HEK293 (cell line): ENCODE measurements around the gene NFKBIB.
"Not testable (repeated sequence)": the region's sequence is repeated elsewhere in the genome, so short reads cannot be mapped to it uniquely, and the experiment has no call there.

Experiments used
- CTCF ChIA-PET: fragments of 350-600 bp; formaldehyde crosslinking; extraction: SDS; loops from one replicate; lab custom pipeline; 2021; ENCODE audit warnings: antibody characterized with exemption; lab: Yijun Ruan, JAX
- POLR2A ChIA-PET: fragments of 300-600 bp; formaldehyde crosslinking; extraction: SDS; loops from one replicate; lab custom pipeline; 2020; ENCODE audit warnings: antibody characterized with exemption, inconsistent platforms; lab: Yijun Ruan, JAX
- H3K27ac ChIP-seq: fragments of 200-500 bp; sonication (Bioruptor generic); 2 replicates; pipeline ENCODE4 v1.5.1; 2014; ENCODE audit warnings: low read depth, low read length, control low read depth, inconsistent platforms; ENCODE audit errors: extremely low read depth
- H3K36me3 ChIP-seq, 2 experiments: fragments of 200-500 bp in 1 of 2; sonication (Bioruptor generic) in 1 of 2; 1 replicate in 1 of 2; 2 replicates in 1 of 2; pipeline ENCODE4 v1.5.1; 2014 to 2017; ENCODE audit warnings: inconsistent platforms in 2 of 2, low read length in 2 of 2; ENCODE audit not compliant: control insufficient read depth in 2 of 2, insufficient read depth in 1 of 2
- H3K4me1 ChIP-seq: fragments of 200-500 bp; sonication (Bioruptor generic); 2 replicates; pipeline ENCODE4 v1.5.1; 2014; ENCODE audit warnings: mild to moderate bottlenecking, low read length, inconsistent platforms; ENCODE audit not compliant: control insufficient read depth, insufficient read depth
- H3K4me3 ChIP-seq: 2 replicates; pipeline ENCODE4 v1.5.1; 2011; ENCODE audit warnings: low read depth, mild to moderate bottlenecking, control low read depth, low read length, moderate library complexity
- H3K9me3 ChIP-seq: fragments of 200-500 bp; sonication (Bioruptor generic); 2 replicates; pipeline ENCODE4 v1.5.1; 2014; ENCODE audit warnings: low read depth, low read length, inconsistent platforms; ENCODE audit not compliant: control insufficient read depth, insufficient read depth
- KLF10 ChIP-seq: fragments of 450-650 bp; IDR thresholded peaks from 2 replicates; pipeline ENCODE4 v1.5.1; 2018; ENCODE audit warnings: missing biosample characterization, mild to moderate bottlenecking, missing genetic modification characterization
- TRIM28 ChIP-seq: IDR thresholded peaks from 2 replicates; pipeline ENCODE4 v1.6.1; 2011; ENCODE audit warnings: low read length, control low read depth, borderline replicate concordance
- YY1 ChIP-seq: fragments of 450-650 bp; formaldehyde crosslinking; IDR thresholded peaks from 2 replicates; pipeline ENCODE4 v1.5.1; 2018; ENCODE audit warnings: missing biosample characterization, missing genetic modification characterization
- ZBTB8A ChIP-seq: fragments of 450-650 bp; formaldehyde crosslinking; IDR thresholded peaks from 2 replicates; pipeline ENCODE4 v1.5.1; 2016; ENCODE audit warnings: missing biosample characterization, missing genetic modification characterization
- ZNF10 ChIP-seq: fragments of 450-650 bp; formaldehyde crosslinking; IDR thresholded peaks from 2 replicates; pipeline ENCODE4 v1.5.1; 2017; ENCODE audit warnings: missing biosample characterization, missing genetic modification characterization
- ZNF169 ChIP-seq: fragments of 450-650 bp; formaldehyde crosslinking; IDR thresholded peaks from 2 replicates; pipeline ENCODE4 v1.5.1; 2016; ENCODE audit warnings: missing biosample characterization, missing genetic modification characterization
- ZNF529 ChIP-seq: fragments of 450-650 bp; formaldehyde crosslinking; IDR thresholded peaks from 2 replicates; pipeline ENCODE4 v1.5.1; 2017; ENCODE audit warnings: missing genetic modification characterization, missing biosample characterization; ENCODE audit not compliant: insufficient replicate concordance
- TF ChIP-seq, protein P1 (sequence below): fragments of 450-650 bp; formaldehyde crosslinking; IDR thresholded peaks from 2 replicates; pipeline ENCODE4 v1.5.1; 2016; ENCODE audit warnings: missing biosample characterization, missing genetic modification characterization
- TF ChIP-seq, protein P2 (sequence below): fragments of 450-650 bp; formaldehyde crosslinking; IDR thresholded peaks from 2 replicates; pipeline ENCODE4 v1.5.1; 2016; ENCODE audit warnings: missing biosample characterization, missing genetic modification characterization
- TF ChIP-seq, protein P3 (sequence below): fragments of 450-650 bp; formaldehyde crosslinking; IDR thresholded peaks from 2 replicates; pipeline ENCODE4 v1.5.1; 2016; ENCODE audit warnings: missing biosample characterization, missing genetic modification characterization
- TF ChIP-seq, protein P4 (sequence below): fragments of 450-650 bp; formaldehyde crosslinking; IDR thresholded peaks from 2 replicates; pipeline ENCODE4 v1.5.1; 2016; ENCODE audit warnings: missing biosample characterization, missing genetic modification characterization

The NFKBIB gene

DNA sequence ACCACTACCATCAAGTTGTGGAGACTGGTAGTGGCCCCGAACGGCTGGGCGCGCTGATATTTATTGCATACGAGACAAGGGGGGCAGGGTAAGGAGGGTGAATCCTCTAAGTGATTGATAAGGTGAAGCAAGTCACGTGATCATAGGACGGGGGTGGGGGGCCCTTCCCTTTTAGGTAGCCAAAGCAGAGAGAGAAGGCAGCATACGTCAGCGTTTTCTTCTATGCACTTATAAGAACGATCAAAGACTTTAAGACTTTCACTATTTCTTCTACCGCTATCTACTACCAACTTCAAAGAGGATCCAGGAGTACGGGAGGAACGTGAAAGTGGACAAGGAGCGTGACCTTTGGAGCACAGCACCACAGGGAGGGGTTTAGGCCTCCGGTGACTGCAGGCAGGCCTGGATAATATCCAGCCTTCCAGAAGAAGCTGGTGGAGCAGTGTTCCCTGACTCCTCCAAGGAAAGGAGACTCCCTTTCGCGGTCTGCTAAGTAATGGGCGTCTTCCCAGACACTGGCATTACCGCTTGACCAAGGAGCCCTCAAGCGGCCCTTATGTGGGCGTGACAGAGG lies 40.1 kb upstream of the NFKBIB start:
- not testable (repeated sequence) for H3K4me3 ChIP-seq, H3K9me3 ChIP-seq, H3K27ac ChIP-seq, H3K36me3 ChIP-seq
- CTCF ChIA-PET, result interaction anchor here (0.6 to 2.4 kb wide), 5 partner anchors 11 to 71 kb away, joined by 3 to 9 read pairs (median 3); partner anchors contain the start of genes MRPS12 and SARS2
- POLR2A ChIA-PET, result interaction anchor here (1.5 kb wide), 1 partner anchor 11 kb away, joined by 5 read pairs; no protein-coding TSS in a partner anchor
- H3K4me1 ChIP-seq, result peaks cover 16% of the 10 kb centered on the region
- TF ChIP-seq ZBTB8A (tag by site-specific recombination), result peak; percentile 68
- TF ChIP-seq, all 188 proteins: peak for 1; not testable (repeated sequence) for 187

DNA sequence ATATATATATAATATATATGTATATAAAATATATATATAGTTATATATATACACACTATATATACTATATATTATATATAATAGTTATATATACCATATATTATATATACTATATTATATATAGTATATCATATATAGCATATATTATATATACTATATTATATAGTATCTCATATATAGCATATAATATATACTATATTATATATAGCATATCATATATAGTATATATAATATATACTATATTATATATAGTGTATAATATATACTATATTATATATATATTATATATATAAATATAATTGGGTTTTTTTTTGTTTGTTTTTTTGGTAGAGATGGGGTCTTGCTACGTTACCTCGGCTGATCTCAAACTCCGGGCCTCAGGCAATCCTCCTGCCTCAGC lies 38.4 kb upstream of the NFKBIB start:
- POLR2A ChIA-PET, result interaction anchor here (1.0 to 2.9 kb wide), 4 partner anchors 12 to 38 kb away, joined by 3 to 35 read pairs (median 4); partner anchors contain the start of genes NFKBIB and SIRT2
- TF ChIP-seq, protein P1, sequence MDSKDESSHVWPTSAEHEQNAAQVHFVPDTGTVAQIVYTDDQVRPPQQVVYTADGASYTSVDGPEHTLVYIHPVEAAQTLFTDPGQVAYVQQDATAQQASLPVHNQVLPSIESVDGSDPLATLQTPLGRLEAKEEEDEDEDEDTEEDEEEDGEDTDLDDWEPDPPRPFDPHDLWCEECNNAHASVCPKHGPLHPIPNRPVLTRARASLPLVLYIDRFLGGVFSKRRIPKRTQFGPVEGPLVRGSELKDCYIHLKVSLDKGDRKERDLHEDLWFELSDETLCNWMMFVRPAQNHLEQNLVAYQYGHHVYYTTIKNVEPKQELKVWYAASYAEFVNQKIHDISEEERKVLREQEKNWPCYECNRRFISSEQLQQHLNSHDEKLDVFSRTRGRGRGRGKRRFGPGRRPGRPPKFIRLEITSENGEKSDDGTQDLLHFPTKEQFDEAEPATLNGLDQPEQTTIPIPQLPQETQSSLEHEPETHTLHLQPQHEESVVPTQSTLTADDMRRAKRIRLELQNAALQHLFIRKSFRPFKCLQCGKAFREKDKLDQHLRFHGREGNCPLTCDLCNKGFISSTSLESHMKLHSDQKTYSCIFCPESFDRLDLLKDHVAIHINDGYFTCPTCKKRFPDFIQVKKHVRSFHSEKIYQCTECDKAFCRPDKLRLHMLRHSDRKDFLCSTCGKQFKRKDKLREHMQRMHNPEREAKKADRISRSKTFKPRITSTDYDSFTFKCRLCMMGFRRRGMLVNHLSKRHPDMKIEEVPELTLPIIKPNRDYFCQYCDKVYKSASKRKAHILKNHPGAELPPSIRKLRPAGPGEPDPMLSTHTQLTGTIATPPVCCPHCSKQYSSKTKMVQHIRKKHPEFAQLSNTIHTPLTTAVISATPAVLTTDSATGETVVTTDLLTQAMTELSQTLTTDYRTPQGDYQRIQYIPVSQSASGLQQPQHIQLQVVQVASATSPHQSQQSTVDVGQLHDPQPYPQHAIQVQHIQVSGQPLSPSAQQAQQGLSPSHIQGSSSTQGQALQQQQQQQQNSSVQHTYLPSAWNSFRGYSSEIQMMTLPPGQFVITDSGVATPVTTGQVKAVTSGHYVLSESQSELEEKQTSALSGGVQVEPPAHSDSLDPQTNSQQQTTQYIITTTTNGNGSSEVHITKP (tag by site-specific recombination), result no peak
- TF ChIP-seq ZNF529 (tag by site-specific recombination) (no peak), ZNF10 (tag by site-specific recombination) (no peak), TRIM28 (no peak), KLF10 (tag by site-specific recombination) (no peak), YY1 (no peak), ZNF169 (no peak)
- TF ChIP-seq, protein P2, sequence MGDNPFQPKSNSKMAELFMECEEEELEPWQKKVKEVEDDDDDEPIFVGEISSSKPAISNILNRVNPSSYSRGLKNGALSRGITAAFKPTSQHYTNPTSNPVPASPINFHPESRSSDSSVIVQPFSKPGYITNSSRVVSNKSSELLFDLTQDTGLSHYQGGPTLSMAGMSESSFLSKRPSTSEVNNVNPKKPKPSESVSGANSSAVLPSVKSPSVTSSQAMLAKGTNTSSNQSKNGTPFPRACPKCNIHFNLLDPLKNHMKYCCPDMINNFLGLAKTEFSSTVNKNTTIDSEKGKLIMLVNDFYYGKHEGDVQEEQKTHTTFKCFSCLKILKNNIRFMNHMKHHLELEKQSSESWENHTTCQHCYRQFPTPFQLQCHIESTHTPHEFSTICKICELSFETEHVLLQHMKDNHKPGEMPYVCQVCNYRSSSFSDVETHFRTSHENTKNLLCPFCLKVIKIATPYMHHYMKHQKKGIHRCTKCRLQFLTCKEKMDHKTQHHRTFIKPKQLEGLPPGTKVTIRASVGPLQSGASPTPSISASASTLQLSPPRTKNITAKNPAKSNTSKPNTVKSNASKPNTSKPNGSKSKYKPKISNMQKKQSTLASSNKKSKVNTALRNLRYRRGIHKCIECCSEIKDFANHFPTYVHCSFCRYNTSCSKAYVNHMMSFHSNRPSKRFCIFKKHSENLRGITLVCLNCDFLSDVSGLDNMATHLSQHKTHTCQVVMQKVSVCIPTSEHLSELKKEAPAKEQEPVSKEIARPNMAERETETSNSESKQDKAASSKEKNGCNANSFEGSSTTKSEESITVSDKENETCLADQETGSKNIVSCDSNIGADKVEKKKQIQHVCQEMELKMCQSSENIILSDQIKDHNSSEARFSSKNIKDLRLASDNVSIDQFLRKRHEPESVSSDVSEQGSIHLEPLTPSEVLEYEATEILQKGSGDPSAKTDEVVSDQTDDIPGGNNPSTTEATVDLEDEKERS (tag by site-specific recombination), result no peak
- TF ChIP-seq, protein P3, sequence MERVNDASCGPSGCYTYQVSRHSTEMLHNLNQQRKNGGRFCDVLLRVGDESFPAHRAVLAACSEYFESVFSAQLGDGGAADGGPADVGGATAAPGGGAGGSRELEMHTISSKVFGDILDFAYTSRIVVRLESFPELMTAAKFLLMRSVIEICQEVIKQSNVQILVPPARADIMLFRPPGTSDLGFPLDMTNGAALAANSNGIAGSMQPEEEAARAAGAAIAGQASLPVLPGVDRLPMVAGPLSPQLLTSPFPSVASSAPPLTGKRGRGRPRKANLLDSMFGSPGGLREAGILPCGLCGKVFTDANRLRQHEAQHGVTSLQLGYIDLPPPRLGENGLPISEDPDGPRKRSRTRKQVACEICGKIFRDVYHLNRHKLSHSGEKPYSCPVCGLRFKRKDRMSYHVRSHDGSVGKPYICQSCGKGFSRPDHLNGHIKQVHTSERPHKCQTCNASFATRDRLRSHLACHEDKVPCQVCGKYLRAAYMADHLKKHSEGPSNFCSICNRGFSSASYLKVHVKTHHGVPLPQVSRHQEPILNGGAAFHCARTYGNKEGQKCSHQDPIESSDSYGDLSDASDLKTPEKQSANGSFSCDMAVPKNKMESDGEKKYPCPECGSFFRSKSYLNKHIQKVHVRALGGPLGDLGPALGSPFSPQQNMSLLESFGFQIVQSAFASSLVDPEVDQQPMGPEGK, result no peak
- TF ChIP-seq, protein P4, sequence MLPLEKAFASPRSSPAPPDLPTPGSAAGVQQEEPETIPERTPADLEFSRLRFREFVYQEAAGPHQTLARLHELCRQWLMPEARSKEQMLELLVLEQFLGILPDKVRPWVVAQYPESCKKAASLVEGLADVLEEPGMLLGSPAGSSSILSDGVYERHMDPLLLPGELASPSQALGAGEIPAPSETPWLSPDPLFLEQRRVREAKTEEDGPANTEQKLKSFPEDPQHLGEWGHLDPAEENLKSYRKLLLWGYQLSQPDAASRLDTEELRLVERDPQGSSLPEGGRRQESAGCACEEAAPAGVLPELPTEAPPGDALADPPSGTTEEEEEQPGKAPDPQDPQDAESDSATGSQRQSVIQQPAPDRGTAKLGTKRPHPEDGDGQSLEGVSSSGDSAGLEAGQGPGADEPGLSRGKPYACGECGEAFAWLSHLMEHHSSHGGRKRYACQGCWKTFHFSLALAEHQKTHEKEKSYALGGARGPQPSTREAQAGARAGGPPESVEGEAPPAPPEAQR (tag by site-specific recombination), result no peak
- H3K4me3 ChIP-seq, result no peak overlapping the region
- no peaks in the 10 kb centered on the region for H3K9me3 ChIP-seq
- H3K36me3 ChIP-seq, result no peaks in the 10 kb centered on the region; a peak in 1 of 3 replicates
- H3K27ac ChIP-seq, result no peak overlapping the region
- CTCF ChIA-PET, result interaction anchor here (0.5 to 2.4 kb wide), 3 partner anchors 26 to 522 kb away, joined by 3 to 9 read pairs (median 3); partner anchors contain the start of gene FBXO17
- peaks cover 18% of the 10 kb centered on the region for H3K4me1 ChIP-seq
